Measurements from ENCODE around the gene ARFIP2. TPM values are rescaled to one million over a fixed set of nuclear protein-coding genes. Genes with fewer than 3 reads are reported as not detected.

The ARFIP2 gene
- total RNA-seq = 10 to 100 TPM; 60.6 to 60.9 TPM

GRCh38 chr11:6481012-6481923 is at the start of gene ARFIP2, which contains the start of gene TIMM10B:
ARFIP2 (minus strand) TSS chr11:6481331; CDS start chr11:6480421, 910 bp downstream.
TIMM10B (plus strand) TSS chr11:6481501; CDS start chr11:6481517, 16 bp downstream.

GRCh38 chr11:6497069-6497839 is 16.1 kb upstream of the ARFIP2 start, which contains the start of gene DNHD1:
DNHD1 (plus strand) TSS chr11:6497280; CDS start chr11:6498216, 936 bp downstream.

GRCh38 chr11:6473451-6474412 is 7.4 kb downstream of the ARFIP2 start, which contains the start of gene TRIM3:
TRIM3 (minus strand) TSS chr11:6473941; CDS start chr11:6465695, 8,246 bp downstream.

GRCh38 chr11:6440906-6441358 is 40.2 kb downstream of the ARFIP2 start, which contains the start of gene HPX:
HPX (minus strand) TSS chr11:6440987; CDS start chr11:6440963, 24 bp downstream.

Other genes starting within 250 kb of the ARFIP2 start
- 10 to 100 TPM; 14.7 to 21.3 TPM for gene FHIP1B, start 246.7 kb downstream of the ARFIP2 start, total RNA-seq
- under 1 TPM in 1 of 2 donors, not detected in 1; under 0.01 TPM for gene CNGA4, start 242.2 kb downstream of the ARFIP2 start, total RNA-seq
- not detected for gene CCKBR, start 221.5 kb downstream of the ARFIP2 start, total RNA-seq
- gene CAVIN3, start 160.8 kb downstream of the ARFIP2 start, total RNA-seq = 100 to 1,000 TPM; 196 to 200 TPM
- 10 to 100 TPM; 36.3 to 68.8 TPM for gene SMPD1, start 90.9 kb downstream of the ARFIP2 start, total RNA-seq
- gene APBB1, start 62.2 kb downstream of the ARFIP2 start, total RNA-seq = 10 to 100 TPM; 54.0 to 85.6 TPM
- gene HPX, start 40.3 kb downstream of the ARFIP2 start, total RNA-seq = 1 to 10 TPM in 1 of 2 donors, under 1 TPM in 1; 0.34 to 1.3 TPM
- 10 to 100 TPM; 29.3 to 31.3 TPM for gene TRIM3, start 7.4 kb downstream of the ARFIP2 start, total RNA-seq
- 10 to 100 TPM; 59.5 to 65.9 TPM for gene TIMM10B, start 170 bp upstream of the ARFIP2 start, total RNA-seq
- gene DNHD1, start 15.9 kb upstream of the ARFIP2 start, total RNA-seq = 10 to 100 TPM in 1 of 2 donors, 1 to 10 TPM in 1; 8.7 to 13.1 TPM
- gene RRP8, start 122.3 kb upstream of the ARFIP2 start, total RNA-seq = 10 to 100 TPM; 12.7 to 14.0 TPM
- 100 to 1,000 TPM; 151 to 152 TPM for gene ILK, start 122.4 kb upstream of the ARFIP2 start, total RNA-seq
- gene TAF10, start 130.9 kb upstream of the ARFIP2 start, total RNA-seq = 10 to 100 TPM; 21.7 to 39.6 TPM
- gene TPP1, start 138.1 kb upstream of the ARFIP2 start, total RNA-seq = 100 to 1,000 TPM; 213 to 236 TPM
- 1 to 10 TPM; 1.0 to 4.0 TPM for gene DCHS1, start 174.5 kb upstream of the ARFIP2 start, total RNA-seq
- gene MRPL17, start 202.0 kb upstream of the ARFIP2 start, total RNA-seq = 10 to 100 TPM; 37.9 to 84.6 TPM